Erythroblast (primary cell): Measurements from ENCODE around the gene PAEP.

Experiments used
- DNase-seq, 2 experiments: peaks; one replicate each; lab custom pipeline; 2025; lab: John Stamatoyannopoulos, UW
- GATA1 ChIP-seq: IDR thresholded peaks from 2 replicates; pipeline ENCODE4 v1.6.1; 2011; ENCODE audit warnings: low read depth, mild to moderate bottlenecking, control low read depth, low read length, moderate library complexity
- POLR2A ChIP-seq: IDR thresholded peaks from 2 replicates; pipeline ENCODE4 v1.6.1; 2011; ENCODE audit warnings: mild to moderate bottlenecking, low read length

PAEP gene

DNA sequence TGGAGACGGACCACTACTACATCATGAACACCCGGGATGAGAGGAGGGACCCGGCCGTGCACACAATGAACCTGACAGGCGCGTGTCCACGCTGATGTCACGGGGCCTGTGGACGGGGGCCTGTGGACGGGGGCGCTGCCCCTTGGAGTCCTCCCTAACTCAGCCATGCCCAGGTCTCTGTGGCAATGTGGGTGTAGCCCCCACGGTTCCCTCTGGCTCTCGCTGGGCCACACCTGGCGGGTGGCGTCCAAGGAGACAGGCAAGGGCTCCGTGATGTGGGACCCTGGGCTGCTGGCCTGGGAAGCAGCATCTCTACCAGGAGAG, 22.1 kb downstream of the PAEP start:
- DNase-seq: no peak
- TF ChIP-seq GATA1: no peak
- TF ChIP-seq POLR2A: no peak

DNA sequence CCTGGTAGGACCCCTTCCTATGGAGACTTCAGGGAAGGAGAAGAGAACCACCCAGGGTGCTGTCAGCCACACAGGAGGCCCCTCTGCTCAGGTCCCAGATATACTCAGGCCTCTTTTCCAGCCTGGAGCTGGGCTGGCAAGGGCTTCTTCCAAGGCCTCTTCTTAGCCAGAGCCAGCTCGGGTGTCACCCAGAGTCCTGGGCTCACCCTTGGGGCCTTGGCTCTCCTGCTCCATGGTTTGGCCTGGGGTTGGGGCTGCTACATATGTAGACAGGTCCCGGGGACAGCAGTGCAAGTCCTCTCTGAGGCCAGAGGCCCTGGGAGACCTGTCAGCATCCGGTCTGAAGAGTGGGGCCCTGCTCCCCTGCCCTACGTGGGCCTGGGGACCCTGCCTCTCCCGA, 22.8 kb downstream of the PAEP start:
- DNase-seq: no peak
- TF ChIP-seq POLR2A: no peak
- no peak for TF ChIP-seq GATA1

DNA sequence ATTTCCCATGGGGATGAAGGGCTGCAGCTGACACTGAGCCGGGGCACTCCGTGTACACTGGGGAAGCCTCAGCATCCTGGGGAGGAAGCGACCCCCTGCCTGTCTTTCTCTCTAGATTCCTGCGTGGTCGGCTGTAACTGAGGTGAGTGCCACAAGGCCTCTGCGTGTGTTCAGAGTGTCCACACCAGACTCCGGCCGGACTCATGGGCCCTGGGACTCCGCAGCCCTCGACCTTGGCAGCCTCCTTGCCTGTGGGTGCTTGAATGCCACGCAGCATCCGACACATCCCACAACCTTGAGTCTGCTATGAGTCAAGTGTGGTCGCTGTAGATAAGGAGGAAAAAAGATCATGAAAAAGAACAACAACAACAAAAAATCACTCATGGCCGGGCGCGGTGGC, 23.4 kb downstream of the PAEP start:
- no peak for DNase-seq

DNA sequence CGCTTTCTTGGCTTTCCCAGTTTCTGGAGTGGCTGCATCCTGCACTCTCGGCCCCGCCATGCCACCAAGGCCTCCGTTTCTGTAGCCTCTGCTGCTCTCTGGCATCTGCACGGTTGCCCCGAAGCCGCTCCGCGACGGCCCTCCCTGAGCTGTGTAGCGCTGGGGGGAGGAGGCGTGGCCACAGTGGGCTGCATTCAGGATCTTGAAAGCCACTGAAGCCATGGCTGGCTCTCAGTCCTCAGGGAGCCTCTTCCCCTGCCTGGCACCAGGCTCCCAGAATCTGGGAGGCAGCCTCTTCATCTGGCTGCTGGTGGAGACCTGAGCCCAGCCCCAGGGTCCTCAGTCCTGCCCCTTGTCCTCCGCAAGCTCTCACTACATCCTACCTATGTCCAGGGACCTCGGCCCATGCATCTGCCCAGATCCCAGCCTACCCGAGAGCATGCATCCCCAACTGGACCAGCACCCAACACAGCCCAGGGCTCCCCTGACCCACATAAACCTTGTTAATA, 25.1 kb downstream of the PAEP start:
- TF ChIP-seq GATA1 (no peak), POLR2A (no peak)
- no peak for DNase-seq

More for the DNA sequence above, 23.4 kb downstream of the PAEP start:
- TF ChIP-seq POLR2A: no peak
- TF ChIP-seq GATA1: no peak

DNA sequence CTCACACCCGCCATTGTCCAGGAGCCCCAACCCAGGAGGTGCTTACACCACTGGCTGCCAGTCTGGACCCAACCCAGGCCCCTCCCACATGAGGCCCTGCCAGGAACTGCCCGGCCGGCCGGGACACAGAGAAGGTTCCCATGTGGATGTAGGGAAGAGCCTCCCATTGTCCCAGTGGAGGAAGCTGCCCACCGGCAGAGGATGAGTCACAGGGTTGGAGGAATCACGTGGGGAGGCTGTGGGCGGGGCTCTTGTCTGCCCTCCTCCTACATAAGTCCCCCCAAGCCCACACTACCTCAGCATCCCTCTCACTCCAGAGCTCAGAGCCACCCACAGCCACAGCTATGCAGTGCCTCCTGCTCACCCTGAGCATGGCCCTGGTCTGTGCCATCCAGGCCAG, 26.1 kb downstream of the PAEP start:
- no peak for DNase-seq

DNA sequence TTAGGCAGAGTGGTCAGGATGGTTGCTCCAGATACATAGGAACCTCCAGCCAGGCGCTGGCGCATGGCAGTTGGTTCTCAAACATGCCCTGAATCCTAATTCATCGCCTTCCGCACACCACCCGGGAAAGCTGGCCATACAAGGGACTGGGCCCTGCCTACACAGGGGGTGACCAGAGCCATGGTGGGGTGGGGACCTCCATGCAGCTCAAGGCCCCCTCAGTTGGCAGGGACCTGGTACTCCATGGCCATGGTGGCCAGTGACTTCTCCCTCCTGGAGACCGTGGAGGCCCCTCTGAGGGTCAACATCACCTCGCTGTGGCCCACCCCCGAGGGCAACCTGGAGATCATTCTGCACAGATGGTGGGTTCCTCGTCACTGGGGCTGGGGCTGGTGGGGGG, 26.8 kb downstream of the PAEP start:
- no peak for TF ChIP-seq POLR2A
- TF ChIP-seq GATA1: no peak
- no peak for DNase-seq

More for the DNA sequence above, 26.1 kb downstream of the PAEP start:
- TF ChIP-seq POLR2A (no peak), GATA1 (no peak)

DNA sequence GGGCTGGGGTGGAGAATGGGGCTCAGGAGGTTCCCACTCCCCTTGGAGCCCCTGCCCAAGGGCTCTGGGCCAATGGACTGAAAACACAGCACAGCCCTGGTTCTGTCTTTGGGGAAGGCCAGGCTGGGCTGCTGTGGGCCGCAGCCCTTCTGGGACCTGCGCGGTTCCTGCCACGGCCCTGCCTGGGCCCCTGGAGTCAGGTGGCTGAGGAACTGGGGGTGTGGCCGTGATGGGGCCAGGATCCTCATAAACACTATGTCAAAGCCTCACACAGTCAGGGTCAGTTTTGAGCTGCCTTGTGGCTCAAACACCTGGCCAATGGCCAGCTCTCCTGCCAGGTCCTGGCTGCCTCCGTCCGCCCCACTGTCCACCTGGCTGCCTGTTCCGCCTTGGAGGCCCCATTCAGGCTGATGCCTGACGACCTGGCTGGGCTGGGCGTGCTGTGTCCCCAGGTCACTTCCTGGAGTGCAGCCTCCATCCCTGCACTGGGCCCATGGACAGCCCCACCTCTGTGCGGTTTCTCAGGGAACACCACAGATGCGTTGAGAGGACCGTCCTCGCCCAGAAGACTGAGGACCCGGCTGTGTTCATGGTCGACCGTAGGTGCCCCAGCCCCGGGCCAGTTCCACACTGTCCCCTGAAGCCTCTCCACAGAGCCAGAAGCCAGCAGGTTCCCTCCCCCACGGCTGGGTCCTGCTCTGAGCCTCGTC, 27.5 kb downstream of the PAEP start:
- TF ChIP-seq POLR2A (no peak), GATA1 (no peak)
- no peak for DNase-seq

DNA sequence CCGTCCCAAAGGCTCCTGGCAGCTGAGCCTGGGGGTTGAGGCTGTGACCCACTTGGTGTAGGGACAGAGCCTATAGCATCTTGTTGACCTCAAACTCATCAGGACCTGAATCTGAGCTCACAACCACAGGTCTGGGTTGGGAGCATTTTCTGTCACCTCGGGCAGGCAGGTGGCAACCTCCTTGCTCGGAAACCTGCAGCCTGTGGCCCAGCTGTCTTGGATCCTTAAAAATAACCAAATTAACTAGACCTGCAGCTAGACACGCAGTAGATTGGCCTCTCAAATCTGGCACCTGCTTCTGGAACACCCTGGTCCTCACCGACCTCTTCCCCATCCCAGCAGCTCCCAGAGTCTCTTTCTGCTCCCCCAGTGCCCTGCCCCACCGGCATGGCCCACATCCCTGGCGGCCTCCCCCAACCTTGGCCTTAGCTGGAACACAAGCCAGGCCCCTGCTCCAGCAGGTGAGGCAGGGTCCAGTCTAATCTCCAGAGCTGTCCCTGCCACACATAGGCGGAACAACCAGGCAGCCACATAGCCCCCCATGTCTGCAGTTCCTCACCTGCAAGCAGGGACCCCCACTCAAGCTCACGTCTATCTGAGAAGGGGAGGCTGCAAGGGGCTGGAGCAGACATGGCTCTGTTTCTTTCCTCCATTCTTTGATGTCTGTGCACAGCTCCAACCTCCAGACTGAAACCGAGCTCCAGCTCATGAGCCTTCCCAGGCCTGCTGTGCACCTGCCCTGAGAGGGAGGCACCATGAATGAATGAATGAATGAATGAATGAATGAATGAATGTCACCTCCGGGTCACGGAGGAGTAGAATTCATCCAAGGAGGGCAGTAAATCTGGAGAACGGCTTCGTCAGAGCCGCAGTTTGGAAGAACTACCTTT, 28.3 kb downstream of the PAEP start:
- TF ChIP-seq GATA1: no peak
- TF ChIP-seq POLR2A: no peak
- no peak for DNase-seq

DNA sequence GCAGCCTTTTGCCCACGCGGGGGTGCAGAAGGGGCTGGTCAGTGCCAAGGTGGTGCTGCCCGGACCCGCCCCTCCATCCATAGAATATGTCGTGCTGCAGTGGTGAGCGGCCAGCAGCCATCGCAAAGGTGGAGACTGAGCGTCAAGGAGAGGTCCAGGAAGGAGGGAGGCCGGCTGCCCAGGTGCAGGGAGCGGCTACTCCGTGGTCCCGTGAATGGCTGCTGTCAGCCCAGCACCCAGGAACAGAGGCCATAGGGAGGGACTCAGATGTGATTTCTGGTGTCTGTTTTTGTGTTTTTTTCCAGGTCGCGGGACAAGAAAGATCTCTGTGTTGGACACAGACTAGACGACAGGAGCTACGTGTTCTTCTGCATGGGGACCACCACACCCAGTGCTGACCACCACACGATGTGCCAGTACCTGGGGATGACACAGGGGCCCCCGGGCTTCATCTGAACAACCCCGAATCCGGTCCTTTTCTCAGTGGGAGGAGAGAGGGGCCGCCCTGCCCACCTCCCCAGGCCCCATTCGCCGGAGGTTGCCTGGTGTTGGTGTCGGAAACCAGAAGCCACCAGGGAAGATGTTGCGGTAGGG, 29.0 kb downstream of the PAEP start:
- no peak for DNase-seq
- no peak for TF ChIP-seq POLR2A
- TF ChIP-seq GATA1: no peak

DNA sequence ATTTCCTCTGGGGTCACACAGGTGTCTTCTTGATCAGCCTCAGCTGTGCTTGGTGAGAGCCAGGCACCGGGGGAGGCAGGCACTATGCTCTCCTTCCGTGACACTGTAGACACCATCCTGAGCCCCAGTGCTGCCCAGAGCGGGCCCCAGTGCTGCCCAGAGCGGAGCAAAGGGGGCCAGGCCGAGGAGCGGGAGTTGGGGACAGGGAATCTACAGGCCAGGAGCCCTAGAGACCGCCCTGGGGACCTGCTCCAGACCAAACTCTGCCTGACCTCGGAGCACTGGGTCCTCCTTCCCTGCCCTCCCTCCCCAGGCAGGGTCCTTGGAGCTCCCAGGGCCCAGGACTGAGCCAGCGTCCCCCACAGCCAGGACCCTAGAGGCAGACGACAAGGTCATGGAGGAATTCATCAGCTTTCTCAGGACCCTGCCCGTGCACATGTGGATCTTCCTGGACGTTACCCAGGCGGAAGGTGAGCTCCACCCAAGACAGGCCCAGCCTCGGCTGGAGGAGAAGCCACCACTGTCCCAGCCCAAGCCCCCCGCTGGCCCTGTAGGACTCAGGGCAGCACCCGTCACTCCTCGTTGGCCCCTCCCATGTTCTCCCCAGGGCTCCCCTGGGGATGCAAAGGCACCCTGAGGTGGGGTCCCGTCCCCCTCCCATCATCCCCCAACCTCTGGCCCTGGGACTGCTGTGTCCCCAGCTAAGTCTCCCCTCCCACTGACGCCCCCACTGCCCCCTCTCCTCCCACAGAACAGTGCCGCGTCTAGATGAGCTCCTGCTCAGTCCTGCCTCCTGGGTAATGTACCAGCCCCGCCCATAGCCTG, 30.2 kb downstream of the PAEP start:
- no peak for TF ChIP-seq GATA1
- no peak for TF ChIP-seq POLR2A
- DNase-seq: no peak

DNA sequence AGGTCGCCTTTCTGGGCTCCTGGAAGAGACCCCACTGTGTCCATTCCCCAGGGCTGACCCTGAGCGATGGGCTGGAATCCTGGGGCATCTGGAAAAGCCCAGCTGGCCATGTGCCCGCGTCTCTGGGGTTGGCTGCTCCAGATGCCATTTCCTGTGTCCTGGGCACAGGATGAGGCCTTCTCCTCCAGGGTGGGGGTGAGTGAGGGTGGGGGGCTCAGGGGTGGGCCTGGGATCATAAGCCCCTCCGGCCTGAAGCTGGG, 30.7 kb downstream of the PAEP start:
- no peak for DNase-seq
- TF ChIP-seq POLR2A (no peak), GATA1 (no peak)

DNA sequence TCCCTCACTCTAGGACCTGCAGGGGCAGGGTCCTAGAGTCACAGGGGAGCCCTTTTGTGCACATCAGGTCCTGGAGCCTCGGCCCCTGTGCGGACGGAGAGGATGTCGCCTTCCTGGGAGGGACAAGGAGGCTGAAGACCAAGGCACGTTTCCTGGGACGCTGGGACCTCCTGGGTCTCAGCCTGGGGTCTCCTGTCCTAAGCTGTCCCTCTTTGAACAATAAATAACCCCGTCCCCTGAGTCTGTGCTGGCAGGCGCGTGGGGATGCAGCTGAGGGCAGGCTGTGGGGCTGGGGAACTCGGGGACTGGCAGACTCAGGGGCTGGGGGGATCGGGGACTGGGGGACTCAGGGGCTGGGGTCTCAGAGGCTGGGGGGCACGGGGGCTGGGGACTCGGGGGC, 31.1 kb downstream of the PAEP start:
- no peak for TF ChIP-seq POLR2A
- TF ChIP-seq GATA1: no peak
- DNase-seq: no peak

DNA sequence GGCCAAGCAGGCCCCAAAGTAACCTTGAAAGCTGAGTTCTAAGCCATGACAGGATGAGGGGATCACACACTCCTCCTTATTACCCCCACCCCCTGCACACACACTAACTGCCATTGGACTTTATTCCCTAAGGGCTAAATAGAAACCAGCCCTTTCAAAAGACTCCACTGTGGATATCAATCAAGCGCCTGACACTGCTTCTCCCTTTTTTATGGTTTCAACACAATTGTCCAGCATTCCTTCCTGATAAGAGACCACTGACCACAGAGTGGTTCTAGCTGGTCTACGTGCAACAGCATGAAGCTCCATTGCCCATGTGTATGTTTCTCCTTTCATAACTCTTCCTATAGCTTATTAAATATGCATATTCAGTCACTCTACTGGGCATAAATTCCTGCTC, 34.7 kb downstream of the PAEP start:
- no peak for DNase-seq
- TF ChIP-seq POLR2A (no peak), GATA1 (no peak)
